A549 (cell line): ENCODE results near the gene SRSF7.

Experiments used
- CTCF ChIP-seq: fragments of >200 bp; sonication (Bioruptor Twin); formaldehyde crosslinking; IDR thresholded peaks from 3 replicates; pipeline ENCODE4 v1.5.1; 2016
- KDM5A ChIP-seq: fragments of 200-600 bp; sonication (generic); IDR thresholded peaks from 2 replicates; pipeline ENCODE4 v1.6.1; 2016; ENCODE audit warnings: antibody characterized with exemption, mild to moderate bottlenecking
- USF2 ChIP-seq: fragments of 450-650 bp; IDR thresholded peaks from 2 replicates; pipeline ENCODE4 v1.6.1; 2014; ENCODE audit warnings: antibody characterized with exemption

DNA sequence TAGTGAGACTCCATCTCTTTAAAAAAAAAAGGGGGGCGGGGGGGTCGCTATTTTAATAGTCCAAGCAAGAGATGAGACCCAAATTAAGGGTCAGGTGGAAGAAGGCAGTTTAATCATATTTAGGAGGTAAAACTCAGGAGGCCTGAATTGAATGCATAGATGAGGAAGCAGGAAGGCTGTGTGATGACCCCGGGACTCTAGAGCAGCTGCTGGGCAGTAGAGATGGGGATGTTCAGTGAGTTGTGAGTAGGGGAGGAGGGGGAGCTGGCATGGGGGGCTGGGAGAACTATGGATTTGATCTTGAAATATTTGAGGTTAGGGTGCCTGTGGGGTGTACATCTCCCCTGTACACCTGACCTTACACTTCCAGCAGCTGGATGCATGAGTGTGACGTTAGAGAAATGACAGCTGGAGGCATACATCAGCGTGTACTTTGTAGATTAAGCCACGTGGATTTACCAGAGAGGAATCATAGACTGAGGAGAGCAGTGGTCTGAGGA is 44.3 kb downstream of the SRSF7 start:
- no peak for TF ChIP-seq USF2
- TF ChIP-seq CTCF = no peak
- TF ChIP-seq KDM5A = no peak
